Bronchial epithelial cell (primary cell): Measurements from ENCODE around the gene SPATA22. TPM values are rescaled to one million over a fixed set of nuclear protein-coding genes. Genes with fewer than 3 reads are reported as not detected.

Experiments
- DNase-seq: peaks from one replicate; pipeline ENCODE4 v3.0.0-alpha.2; 2010; ENCODE audit warnings: low read depth
- FAIRE-seq: peaks from 2 replicates; lab custom pipeline; 2011; peaks lifted over from hg19 to GRCh38; lab: Jason Lieb, UNC
- H3K27me3 ChIP-seq: 2 replicates; pipeline ENCODE4 v1.5.1; 2011; ENCODE audit warnings: low read length; ENCODE audit not compliant: control insufficient read depth, insufficient read depth
- H3K36me3 ChIP-seq: 2 replicates; pipeline ENCODE4 v1.5.1; 2011; ENCODE audit warnings: low read length; ENCODE audit not compliant: control insufficient read depth, insufficient read depth
- H3K4me3 ChIP-seq: 2 replicates; pipeline ENCODE4 v1.5.1; 2011; ENCODE audit warnings: mild to moderate bottlenecking, low read depth, low read length, control low read depth
- CTCF ChIP-seq: IDR thresholded peaks from 2 replicates; pipeline ENCODE4 v1.5.1; 2011; ENCODE audit warnings: mild to moderate bottlenecking, moderate library complexity, low read length, control low read depth, inconsistent platforms; ENCODE audit not compliant: insufficient read depth, severe bottlenecking
- total RNA-seq: library from RNA; depleted of rRNA; stranded (reverse); fragments of >200 nt; gene quantifications from 2 replicates; pipeline ENCODE4 v1.2.1, GENCODE V29; 2014

The SPATA22 gene
- total RNA-seq, 1 donor from 2014 or later, result not detected

DNA sequence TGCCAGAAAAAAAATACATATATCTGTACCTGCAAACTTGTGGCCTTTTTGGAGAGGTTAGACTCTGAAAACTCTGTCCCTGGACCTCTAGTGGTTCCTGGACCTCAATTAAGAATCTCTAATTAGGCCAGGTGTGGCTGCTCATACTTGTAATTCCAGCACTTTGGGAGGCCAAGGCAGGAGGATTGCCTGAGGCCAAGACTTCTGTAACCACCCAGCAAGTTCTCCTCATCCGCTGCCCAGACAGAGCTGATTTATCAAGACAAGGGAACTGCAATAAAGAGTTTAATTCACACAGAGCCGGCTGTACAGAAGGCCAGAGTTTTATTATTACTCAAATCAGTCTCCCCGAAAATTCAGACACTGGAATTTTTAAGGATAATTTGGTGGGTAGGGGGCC, 8.4 kb upstream of the SPATA22 start:
- no peaks in the 10 kb centered on the region for H3K27me3 ChIP-seq
- no peak for TF ChIP-seq CTCF
- FAIRE-seq, result no peak

GRCh38 chr17:3475812-3476610, 4.4 kb upstream of the SPATA22 start, which contains the start of gene ASPA:
Gene ASPA (plus strand): TSS chr17:3475997. CDS start chr17:3476160, 163 bp downstream.
- H3K36me3 ChIP-seq, result no peaks in the 10 kb centered on the region
- TF ChIP-seq CTCF, result no peak
- H3K27me3 ChIP-seq, result no peaks in the 10 kb centered on the region
- H3K4me3 ChIP-seq, result peak within 1 kb of the TSS; percentile 16
- no peak for FAIRE-seq
- DNase-seq, result peak; percentile 50

More for the DNA sequence above, 8.4 kb upstream of the SPATA22 start:
- Histone ChIP-seq H3K4me3 (no peak overlapping the region), H3K36me3 (no peaks in the 10 kb centered on the region)
- DNase-seq, result no peak

GRCh38 chr17:3475251-3475685, 3.6 kb upstream of the SPATA22 start:
- no peak for TF ChIP-seq CTCF
- FAIRE-seq (no peak), DNase-seq (no peak)
- H3K4me3 ChIP-seq, result no peak overlapping the region
- H3K27me3 ChIP-seq, result no peaks in the 10 kb centered on the region
- no peaks in the 10 kb centered on the region for H3K36me3 ChIP-seq

DNA sequence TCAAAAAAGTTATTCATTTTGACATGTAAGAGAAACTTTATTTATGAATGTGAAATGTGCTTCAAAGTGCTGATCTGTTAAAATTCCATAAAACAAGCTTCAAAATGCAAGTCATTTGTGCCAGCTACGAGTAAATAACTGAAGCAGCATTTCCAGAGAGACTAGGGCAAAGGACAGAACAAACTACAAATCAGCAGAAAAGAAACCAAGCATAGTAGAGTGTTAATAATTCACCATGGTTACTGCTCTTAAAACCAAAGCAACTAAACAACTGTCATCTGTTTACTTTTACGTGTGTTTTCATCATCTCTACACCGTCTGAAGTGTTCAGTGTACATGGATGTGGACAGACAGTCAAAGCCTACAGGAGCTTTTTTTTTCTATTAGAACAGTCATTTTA, 2.6 kb upstream of the SPATA22 start:
- no peak for TF ChIP-seq CTCF
- Histone ChIP-seq H3K27me3 (no peaks in the 10 kb centered on the region), H3K4me3 (no peak overlapping the region), H3K36me3 (no peaks in the 10 kb centered on the region)
- DNase-seq (peak; percentile 2), FAIRE-seq (no peak)

GRCh38 chr17:3472137-3472536, 518 bp upstream of the SPATA22 start:
- H3K27me3 ChIP-seq, result no peaks in the 10 kb centered on the region
- DNase-seq, result no peak
- no peaks in the 10 kb centered on the region for H3K36me3 ChIP-seq
- no peak for FAIRE-seq
- no peak overlapping the region for H3K4me3 ChIP-seq
- TF ChIP-seq CTCF, result no peak
